Retinal pigment epithelial cell (primary cell): ENCODE results near the gene BAG3.

Experiments
- DNase-seq: peaks from one replicate; pipeline ENCODE4 v3.0.0-alpha.2; 2010; ENCODE audit warnings: low read depth
- H3K4me3 ChIP-seq: 2 replicates; pipeline ENCODE4 v1.5.1; 2011; ENCODE audit warnings: mild to moderate bottlenecking, low read length, control low read depth, moderate library complexity
- CTCF ChIP-seq: conservative IDR thresholded peaks from 2 replicates; pipeline ENCODE4 v1.5.1; 2011; ENCODE audit warnings: low read depth, low read length, control low read depth, inconsistent platforms

Gene BAG3

GRCh38 chr10:119667562-119668328 lies 16.6 kb downstream of the BAG3 start:
- peak; percentile 62 for DNase-seq
- no peak for TF ChIP-seq CTCF
- no peak overlapping the region for H3K4me3 ChIP-seq

DNA sequence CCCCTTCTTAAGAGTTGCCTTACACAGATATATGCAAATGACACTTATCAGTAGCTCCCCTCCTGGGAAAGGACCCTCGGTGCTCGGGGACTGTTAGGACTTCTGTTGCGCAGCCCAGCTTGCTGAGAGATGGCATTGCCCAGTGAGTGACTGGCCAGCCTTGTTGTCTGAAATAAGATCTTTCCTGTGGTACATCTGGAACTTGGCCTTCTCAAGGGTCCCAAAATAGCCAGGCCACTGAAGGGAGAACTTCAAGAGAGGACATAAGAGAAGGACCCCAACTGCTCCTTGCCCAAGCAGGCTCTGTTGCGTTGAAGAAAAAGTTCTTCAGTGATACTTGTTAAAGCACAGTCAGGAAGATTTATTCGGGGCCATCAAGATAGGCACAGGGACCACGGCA lies 17.3 kb downstream of the BAG3 start:
- no peak overlapping the region for H3K4me3 ChIP-seq
- no peak for DNase-seq
- TF ChIP-seq CTCF = no peak

GRCh38 chr10:119669331-119669730 lies 18.2 kb downstream of the BAG3 start:
- no peak for DNase-seq
- TF ChIP-seq CTCF = no peak
- H3K4me3 ChIP-seq = no peak overlapping the region

- H3K4me3 ChIP-seq = no peak overlapping the region
- DNase-seq = no peak
- TF ChIP-seq CTCF = no peak
Measured at GRCh38 chr10:119669975-119670640, 18.9 kb downstream of the BAG3 start.

GRCh38 chr10:119670717-119671116 lies 19.5 kb downstream of the BAG3 start:
- no peak for TF ChIP-seq CTCF
- H3K4me3 ChIP-seq = no peak overlapping the region
- DNase-seq = no peak

- DNase-seq = no peak
Measured at GRCh38 chr10:119671381-119671780, 20.2 kb downstream of the BAG3 start.

More at GRCh38 chr10:119671381-119671780, 20.2 kb downstream of the BAG3 start:
- TF ChIP-seq CTCF = no peak
- H3K4me3 ChIP-seq = no peak overlapping the region
